HG03039 (cell line): ENCODE measurements around the gene LTB4R2.

Source experiments
- ATAC-seq: cut with Tn5 transposase; IDR thresholded peaks from one replicate; pipeline ENCODE4 v1.9.1; 2021; ENCODE audit warnings: mild to moderate bottlenecking, moderate library complexity; ENCODE audit not compliant: unreplicated experiment

The LTB4R2 gene, protein sequence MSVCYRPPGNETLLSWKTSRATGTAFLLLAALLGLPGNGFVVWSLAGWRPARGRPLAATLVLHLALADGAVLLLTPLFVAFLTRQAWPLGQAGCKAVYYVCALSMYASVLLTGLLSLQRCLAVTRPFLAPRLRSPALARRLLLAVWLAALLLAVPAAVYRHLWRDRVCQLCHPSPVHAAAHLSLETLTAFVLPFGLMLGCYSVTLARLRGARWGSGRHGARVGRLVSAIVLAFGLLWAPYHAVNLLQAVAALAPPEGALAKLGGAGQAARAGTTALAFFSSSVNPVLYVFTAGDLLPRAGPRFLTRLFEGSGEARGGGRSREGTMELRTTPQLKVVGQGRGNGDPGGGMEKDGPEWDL

GRCh38 chr14:24309538-24310264 lies at the start of gene LTB4R2:
LTB4R2 (plus strand) TSS chr14:24310140; CDS start chr14:24310665, 525 bp downstream.
- ATAC-seq = no peak

GRCh38 chr14:24260780-24261157 lies 49.2 kb upstream of the LTB4R2 start:
- ATAC-seq = no peak

- ATAC-seq = no peak
Measured at GRCh38 chr14:24261256-24261968, 48.5 kb upstream of the LTB4R2 start.

DNA sequence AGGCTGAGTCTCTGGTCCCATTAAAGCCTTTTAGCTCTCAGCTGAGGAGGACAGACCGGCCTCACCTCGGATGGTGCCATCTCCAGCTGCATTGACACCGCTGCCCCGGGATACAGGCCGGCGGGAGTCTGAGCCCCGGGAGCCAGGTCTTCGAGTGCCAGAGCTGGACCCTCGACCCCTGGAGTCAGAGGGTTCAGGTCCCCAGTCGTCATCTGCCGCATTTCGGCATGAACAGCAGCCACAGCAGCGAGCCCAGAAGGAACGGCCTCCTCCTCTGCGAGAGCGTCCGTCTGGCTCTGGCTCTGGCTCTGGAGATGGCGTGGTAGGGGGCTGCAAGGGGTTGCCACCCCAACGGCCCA lies 48.0 kb upstream of the LTB4R2 start:
- no peak for ATAC-seq

DNA sequence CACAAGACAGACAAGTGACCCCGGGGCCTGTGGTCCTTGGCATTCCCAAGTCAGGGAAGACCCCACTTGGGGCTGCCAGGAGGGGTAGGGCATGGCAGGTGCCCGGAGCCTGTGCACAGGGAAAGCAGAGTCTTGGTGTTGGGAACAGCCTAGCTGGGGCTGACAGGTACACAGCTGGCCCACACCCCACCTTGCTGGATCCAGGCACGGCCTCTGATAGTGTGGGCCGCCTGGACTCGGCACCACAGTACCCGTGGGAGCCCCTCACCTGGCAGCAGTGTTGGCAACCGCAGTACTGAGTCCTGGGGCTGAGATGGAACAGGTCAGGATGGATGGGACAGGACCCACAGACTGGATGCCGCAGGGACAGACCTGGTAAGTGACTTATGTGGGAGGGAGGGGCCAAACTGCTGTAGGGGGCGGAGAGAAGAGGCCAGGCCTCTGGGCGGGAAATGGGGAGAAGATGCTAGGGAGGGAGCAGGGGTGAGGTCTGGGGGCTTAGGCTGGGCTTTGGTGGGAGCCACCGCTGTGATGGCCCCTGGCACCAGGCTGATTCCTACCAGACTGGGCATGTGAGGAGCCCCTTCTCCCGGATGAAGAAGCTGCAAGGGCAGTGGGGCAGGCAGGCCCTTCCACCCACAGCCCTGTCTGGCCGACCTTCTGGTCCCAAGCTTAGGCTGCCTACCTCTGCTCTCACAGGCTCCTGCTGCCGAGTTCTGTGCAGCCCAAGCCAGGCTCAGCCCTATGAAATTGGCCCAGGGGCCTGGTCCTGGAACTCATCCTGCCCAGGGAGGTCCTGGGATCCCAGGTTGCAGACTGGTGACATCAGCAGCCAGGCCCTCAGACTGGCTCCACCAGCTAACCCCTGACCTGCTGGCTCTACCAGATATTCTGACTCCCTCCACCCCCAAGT lies 46.9 kb upstream of the LTB4R2 start, which contains the start of gene TGM1:
TSS of gene TGM1 (minus strand) at position 357 of the 913 bp plus-strand sequence. CDS start 825 bp downstream, outside the sequence.
- ATAC-seq = no peak

DNA sequence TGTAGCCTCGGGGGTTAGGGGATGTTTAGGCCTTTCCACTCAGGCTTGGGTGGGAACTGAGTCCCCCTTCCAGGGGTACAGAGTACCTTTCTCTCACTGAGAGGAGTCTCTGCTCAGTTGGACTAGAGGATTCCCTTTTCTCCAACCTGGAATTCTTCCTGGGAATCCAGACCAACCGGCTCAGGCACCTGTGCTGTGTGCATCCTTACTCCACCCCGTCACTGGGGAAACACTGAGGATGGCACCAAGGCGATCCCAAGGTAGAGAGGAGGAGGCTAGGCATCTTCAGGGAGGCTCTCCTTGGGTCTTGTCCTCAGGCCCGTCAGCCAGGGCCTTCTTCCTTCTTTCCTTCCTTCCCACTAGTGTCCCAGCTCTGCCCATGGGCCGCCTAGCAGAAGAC lies 46.1 kb upstream of the LTB4R2 start:
- no peak for ATAC-seq

DNA sequence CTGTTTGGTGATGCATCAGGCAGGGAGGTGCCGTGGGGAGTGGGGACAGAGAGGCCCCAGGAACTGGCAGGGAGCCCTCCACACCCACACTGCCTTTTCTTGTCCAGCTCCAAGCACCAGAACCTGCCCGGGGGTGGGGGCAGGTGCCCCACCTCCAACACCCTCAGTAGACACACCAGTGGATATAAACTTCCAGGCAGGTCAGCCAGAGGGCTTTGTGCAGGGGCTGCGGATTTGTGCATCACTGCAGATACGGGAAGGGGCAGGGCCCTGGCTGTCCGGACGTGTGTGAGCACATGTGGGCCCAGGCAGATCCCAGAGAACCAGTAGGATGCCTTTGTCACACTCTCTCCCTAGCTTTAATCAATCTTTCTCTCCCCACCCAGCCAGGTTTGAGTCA lies 45.6 kb upstream of the LTB4R2 start:
- no peak for ATAC-seq

GRCh38 chr14:24266344-24267244 lies 43.3 kb upstream of the LTB4R2 start:
- no peak for ATAC-seq

- ATAC-seq = no peak
Measured at GRCh38 chr14:24267516-24267915, 42.4 kb upstream of the LTB4R2 start.

DNA sequence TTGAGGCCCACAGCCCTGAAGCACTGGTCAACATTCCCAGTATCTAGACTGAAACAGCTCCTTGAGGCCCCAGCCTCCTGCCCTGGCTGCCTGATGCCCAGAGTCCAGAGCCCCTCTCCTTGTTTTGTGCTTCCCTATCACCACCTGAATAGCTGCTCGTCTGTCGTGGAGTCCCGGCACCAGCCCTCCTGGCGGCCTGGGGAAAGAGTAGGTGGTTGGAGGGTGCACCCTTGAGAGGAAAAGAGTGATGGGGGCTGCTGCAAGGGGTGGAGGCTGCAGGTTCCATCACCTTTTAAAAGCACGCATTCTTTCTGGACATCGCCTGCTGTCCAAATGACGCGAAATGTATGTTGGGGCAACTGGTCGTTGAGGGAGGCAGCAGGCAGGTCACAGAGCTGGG lies 41.7 kb upstream of the LTB4R2 start:
- ATAC-seq = no peak

- no peak for ATAC-seq
Measured at GRCh38 chr14:24269368-24269767, 40.6 kb upstream of the LTB4R2 start.

DNA sequence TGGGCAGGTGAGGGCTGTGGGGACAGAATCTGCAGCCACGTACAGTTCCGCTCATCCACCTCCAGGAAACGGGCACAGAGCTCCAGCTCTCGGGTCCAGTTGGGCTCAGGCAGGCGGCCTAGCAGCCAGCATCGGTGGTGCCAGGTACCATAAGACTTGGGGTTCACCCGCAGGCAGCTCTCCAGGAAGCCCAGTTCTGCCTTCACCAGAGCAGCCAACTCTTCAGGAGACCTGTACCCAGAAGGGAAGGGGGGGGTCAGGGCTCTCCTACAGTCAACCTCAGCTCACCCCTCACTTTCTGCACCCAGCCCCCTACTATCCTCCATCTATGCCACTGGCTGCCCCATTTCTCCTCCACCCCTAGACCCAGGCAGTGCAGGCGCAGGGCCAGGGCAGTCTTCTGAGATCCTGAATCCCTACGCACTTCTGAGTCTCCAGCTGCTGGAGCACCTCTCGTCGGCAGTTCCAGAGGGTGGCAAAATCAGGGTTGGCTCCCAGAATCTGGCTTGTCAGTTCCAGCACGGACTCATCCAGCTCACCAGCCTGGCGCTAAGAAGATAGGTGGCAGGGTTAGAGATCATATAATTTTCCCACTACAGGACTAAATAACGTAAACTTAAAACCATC lies 39.9 kb upstream of the LTB4R2 start:
- ATAC-seq = no peak

- ATAC-seq = no peak
Measured at GRCh38 chr14:24270537-24271133, 39.3 kb upstream of the LTB4R2 start.

GRCh38 chr14:24271134-24271833 lies 38.7 kb upstream of the LTB4R2 start, which contains the start of gene RABGGTA:
RABGGTA (minus strand) TSS chr14:24271597; CDS start chr14:24271115, 482 bp downstream.
- ATAC-seq = peak; percentile 81

DNA sequence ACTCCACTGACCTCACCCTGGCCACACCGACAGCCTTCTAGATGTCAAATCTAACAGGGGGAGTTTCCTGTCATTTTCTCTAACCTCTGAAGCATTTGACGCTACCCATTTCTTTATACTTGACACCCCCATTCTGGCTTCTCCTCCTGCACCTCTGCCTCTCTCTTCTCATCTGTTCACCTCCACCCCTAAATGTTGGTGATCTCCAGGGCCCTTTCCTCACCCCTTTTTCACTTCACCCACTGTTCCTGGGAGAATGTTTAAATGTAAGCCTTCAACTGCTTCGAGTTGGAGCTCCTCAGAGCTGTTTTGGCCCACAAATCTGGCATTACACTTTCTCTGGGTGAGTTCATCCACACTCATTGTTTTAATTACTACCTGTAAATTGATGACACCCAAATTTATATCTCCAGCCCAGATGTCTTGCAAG lies 38.1 kb upstream of the LTB4R2 start:
- no peak for ATAC-seq

DNA sequence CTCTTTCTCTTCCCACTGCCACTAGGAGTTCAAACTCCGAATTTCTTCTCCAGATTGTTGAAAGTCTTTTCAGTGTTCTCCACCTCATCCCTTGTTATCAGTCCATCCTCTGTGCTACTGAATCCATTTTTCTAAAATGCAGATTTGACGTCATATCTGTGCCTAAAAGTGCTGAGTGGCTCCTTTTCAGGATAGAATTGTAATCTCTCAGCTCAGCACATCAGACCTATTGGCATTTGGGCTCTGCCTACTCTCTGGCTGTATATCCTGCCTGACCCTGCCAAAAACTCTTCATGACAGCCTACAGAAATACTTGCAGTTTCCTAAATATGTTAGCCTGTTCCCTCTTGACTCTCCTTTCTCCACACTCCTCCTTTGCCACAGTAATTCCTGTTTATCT lies 37.5 kb upstream of the LTB4R2 start:
- no peak for ATAC-seq

DNA sequence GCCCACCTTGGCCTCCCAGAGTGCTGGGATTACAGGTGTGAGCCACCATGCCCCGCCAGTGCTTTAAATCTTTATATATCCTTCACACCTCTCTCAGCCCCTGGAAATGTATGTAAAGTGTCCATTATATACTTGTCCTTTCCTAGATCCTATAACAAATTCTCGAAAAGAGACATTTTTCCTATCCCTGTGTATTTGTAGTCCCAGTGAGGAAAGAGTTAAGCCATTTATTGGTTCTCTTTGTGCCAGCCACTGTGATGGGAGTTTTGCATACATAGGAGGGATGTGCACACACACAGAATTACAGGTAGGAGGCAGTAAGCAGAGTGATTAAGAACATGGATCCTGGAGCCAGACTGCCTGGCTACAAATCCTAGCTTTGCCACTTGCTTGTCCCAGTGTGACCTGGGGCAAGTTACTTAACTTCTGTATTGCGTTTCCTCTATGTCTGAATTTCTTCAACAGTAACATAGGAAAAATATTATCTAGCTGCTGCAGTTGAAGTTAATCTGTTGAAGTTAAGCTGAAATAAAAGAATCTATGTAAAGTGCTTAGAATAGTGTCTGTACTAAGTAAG lies 36.4 kb upstream of the LTB4R2 start:
- ATAC-seq = no peak

DNA sequence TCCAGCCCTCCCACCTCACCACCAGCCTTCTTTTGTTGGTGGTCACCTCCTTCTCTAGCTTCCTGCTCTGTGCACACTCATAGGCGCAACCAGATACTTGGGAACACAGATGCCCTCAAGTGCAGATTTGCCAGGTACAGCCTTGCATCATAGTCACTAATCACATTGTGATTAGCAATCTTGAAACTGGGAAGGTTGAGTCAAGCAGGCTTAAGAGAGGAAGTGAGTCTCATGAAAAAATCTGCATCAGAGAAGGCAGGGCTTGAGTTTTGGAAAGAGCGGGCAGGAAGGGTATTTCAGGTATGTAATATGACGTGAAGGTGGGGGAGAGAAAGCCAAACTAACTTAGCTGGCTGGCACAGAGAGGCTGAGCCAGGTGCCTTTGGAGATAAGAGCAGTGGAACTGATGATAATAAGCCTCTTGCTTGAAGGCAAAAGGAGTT lies 35.8 kb upstream of the LTB4R2 start:
- peak; percentile 46 for ATAC-seq
